Measurements from ENCODE around the gene PSME2. TPM values are rescaled to one million over a fixed set of nuclear protein-coding genes. Genes with fewer than 3 reads are reported as not detected.
A peak's percentile ranks its signal among the peaks of the same experiment; 100 is the strongest.

The PSME2 gene, protein sequence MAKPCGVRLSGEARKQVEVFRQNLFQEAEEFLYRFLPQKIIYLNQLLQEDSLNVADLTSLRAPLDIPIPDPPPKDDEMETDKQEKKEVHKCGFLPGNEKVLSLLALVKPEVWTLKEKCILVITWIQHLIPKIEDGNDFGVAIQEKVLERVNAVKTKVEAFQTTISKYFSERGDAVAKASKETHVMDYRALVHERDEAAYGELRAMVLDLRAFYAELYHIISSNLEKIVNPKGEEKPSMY
- 271 TPM for polyA plus RNA-seq (2012; ENCODE audit: insufficient read depth, insufficient read length)

DNA sequence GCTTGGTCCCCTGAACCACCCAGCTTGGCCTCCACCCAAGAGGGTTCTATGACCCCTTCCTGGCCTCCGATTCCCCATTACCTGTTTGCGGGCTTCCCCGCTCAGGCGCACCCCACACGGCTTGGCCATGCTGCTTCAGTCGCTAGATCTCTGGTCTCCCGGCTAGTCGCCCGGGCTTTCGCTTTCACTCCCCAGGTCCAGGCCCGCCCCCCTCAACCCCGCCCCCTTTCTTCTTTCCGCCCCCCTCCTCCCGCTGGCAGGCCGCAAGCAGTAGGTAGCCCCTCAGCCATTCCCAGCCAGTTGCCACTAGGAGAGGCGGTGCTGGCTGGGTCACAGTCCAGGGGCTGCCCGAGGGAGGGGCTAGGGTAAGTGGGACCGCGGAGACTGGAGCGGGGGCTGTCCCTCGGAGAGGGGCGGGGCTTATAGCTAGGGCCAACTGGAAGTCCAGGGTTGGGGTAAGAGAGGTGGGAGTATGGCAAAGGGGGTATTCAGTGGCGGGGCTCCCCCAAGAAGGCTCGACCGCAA is at the start of gene PSME2:
PSME2 (minus strand) TSS at position 158 of the 525 bp plus-strand sequence; CDS start at position 129, 29 bp downstream.
- H3K4me3 ChIP-seq (ENCODE audit: low read length), result peak within 1 kb of the TSS; percentile 97
- DNase-seq (ENCODE audit: low read depth, low spot score), result peak; percentile 87

DNA sequence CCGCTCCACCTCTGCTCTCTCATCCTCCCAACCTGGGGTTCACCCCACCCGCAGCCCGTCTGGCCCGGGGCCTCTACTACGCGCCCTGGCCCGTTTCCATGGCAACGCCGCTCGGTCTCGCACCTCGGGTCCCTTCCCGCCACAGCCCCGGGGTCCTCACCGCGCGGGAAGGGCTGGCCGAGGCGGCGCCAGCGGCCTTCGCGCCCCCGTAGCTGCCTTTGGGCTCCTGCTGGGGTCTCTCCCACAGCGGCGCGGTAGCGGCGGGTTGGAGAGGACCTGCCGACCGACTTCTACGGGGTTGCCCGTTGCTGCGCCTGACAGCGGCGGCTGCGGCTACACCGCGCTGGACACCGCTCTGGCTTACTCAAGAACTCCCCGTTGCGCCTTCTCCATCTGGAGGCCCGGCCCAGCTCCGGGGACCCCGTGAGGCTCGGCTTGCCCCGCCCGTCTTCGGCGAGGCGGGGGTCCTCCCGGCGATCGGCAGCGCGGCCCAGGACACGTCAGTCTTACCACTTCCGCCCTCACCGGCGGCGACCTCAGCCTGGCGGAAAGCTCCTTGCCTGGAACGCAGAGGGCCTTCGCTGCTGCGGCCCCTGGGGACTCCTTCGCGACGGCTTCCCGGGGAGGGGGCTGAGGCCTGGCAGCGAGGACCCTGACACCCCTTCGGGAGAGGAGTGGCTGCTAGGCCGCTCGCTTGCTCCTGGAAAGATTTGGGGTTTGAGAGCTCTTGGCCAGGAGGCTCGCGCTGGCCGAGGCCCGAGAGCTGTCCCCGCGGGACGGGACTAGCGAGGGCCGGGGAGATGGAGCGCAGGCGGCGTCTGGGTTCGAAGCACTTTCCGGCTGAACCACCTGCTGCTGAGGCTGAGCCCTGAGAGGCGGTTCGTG is 49.0 kb upstream of the PSME2 start, which contains the start of gene TM9SF1:
TM9SF1 (minus strand) TSS at position 256 of the 885 bp plus-strand sequence. CDS start 422 bp downstream, outside the sequence.
- peak within 1 kb of the TSS; percentile 85 for H3K4me3 ChIP-seq (ENCODE audit: low read length)
- DNase-seq (ENCODE audit: low read depth, low spot score), result peak; percentile 81

DNA sequence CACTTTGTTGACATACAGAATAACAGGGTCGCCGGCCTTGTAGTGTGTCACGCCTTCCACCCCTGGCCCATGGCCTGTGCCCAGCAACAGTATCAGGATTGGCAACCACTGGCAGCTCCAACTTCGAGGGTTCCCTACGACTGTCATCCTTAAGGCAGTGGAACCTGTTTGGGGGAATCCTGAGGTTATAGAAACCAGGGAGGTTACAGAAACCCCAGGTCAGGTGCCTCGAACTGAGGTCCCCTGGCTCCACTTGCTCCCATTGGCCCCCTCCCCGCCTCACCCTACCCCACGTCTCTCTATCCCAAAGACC is 48.4 kb upstream of the PSME2 start:
- H3K4me3 ChIP-seq (ENCODE audit: low read length), result peak overlapping the region; percentile 85
- no peak for DNase-seq (ENCODE audit: low read depth, low spot score)

DNA sequence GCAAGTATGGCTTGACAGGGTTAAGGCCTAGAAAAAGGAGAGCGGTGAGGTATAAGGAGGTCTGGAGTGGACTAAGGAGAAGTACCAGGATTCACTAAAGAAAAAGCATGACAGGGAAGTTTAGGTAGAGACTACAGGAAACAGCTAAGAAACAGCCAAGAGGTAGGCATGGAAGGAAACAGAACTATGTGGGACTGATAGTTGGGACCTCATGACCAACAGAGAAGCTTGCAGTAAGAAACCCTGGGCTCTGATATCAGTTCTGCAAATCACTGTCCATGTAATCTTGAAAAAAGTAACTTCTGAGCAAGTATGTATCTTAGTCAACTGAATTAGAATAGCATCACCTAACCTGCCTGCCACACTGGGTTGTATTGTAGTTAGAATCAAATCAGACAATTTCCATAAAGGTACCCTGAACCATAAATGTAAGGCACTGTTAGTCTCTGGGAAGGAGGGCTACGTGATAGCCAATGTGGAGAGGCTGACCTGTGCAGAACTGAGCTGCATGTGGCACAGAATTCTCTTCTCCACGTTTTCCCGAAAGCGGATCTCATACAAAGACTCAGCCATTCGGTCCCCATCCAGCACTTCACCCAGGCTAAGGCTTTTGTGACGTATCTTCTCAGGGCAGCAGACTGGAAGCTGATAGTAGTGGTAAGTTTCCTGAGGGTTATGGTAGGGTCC is 47.9 kb upstream of the PSME2 start:
- H3K4me3 ChIP-seq (ENCODE audit: low read length), result peak overlapping the region; percentile 85
- DNase-seq (ENCODE audit: low read depth, low spot score), result no peak

DNA sequence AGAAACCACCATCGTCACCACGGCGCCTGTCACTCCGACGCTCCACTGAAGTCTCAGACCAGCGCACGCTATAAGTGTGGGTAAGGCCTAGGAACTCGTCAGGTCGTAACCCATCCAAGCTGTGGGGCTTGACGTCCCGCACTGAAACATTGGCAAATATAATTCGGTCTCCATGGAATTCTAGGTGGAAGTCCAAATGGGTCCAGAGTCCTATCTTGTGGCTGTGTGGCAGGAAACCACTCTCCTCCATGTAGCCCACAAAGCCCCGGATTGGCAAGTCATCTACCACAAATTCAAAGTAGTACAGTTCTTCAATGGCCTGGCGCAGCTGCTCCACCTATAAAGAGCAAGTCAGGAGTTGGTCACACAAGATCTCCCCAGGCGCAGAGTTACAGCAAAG is 46.5 kb upstream of the PSME2 start:
- H3K4me3 ChIP-seq (ENCODE audit: low read length), result no peak overlapping the region
- DNase-seq (ENCODE audit: low read depth, low spot score), result no peak

DNA sequence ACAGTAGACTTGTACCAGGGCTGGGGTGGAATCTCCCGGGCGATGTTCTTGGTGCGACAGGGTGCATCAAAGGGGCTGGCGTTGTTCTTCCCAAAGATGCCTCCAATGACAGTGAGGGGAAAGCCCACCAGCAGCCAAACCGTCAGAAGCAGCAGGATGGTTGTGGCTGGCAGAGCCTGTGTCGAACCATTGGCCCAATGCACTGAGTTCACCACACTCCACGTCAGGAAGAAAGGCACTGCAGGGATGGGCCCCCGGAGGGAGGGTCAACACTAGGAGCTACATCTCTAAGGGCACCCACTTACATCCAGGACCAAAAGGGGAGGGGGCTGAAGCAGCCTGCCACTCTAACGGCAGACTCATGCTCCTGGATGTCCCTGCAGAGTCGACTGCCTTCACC is 44.0 kb upstream of the PSME2 start:
- no peak overlapping the region for H3K4me3 ChIP-seq (ENCODE audit: low read length)
- no peak for DNase-seq (ENCODE audit: low read depth, low spot score)

DNA sequence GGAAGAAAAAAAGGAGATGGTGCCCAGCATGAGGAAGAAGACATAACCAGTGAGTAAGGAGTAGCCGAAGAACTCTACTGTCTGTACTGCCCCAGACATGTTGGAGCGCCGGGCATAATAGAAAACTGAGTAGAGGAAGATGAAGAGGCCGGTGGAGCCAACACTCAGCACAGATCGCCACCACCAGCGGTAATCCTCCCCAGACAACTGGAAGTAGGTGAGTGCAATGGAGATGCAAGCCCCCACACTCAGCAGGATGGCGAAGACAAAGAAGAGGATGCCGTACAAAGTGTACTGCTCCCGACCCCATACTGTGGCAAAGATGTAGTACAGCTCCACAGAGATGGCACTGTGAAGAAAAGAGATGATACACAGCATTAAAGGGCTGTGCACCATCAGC is 43.0 kb upstream of the PSME2 start:
- H3K4me3 ChIP-seq (ENCODE audit: low read length), result peak overlapping the region; percentile 85; the same call in 1 of the 2 replicates
- no peak for DNase-seq (ENCODE audit: low read depth, low spot score)

DNA sequence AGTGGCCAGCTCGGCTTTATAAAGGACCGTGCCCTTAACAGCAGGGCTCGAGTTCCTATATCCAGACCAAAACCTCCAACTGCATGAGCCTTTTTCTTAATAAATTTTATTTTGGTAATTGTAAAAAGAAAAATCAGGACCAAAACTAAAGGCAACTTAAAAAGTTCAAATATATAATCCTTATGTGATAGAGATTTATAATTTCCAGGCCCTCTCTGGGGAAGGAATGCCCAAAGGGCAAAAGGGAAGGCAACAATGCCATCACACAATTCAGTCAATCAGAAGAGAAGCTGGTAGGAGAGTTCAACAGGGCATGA is 42.6 kb upstream of the PSME2 start:
- no peak for DNase-seq (ENCODE audit: low read depth, low spot score)
- H3K4me3 ChIP-seq (ENCODE audit: low read length), result peak overlapping the region; percentile 85

DNA sequence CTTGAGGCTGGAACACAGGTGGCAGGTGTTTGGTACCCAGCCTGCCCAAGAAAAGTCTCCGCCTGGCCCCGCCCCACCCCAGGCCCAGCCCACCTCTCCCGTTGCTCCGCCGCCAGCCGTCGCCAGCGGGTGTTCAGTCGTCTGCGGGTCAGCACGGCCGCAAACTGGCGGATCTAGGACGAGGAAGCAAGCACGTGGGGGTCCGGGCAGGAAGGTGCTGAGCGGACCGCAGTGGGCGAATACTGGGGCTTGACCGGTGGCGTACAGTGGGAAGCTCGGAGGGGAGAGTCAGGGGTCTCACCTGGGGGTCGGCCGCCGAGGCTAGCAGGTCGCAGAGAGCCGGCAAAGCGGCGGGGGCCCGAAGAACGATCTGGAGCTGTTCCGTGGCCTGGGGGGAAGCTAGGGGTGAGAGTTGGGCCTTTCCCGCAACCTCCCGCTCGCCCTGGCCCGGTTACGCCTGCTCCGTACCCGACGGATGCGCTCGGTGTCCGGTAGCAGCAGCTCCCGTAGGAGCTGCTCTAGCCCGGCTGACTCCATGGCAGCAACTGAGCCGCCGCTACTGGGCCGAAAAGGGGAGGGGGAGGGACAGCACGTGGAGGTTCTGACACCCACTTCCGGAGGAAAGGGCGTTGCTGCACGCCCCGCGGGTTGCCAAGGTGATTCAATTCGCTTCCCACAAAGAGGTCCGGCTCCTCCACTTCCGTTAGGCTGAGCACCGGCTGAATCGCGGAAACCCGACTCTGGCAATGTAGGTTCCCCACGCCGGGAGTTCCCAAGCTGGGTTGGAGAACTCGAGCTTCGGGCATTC is 42.0 kb upstream of the PSME2 start, which contains the start of gene IPO4:
IPO4 (minus strand) TSS at position 566 of the 808 bp plus-strand sequence; CDS start at position 537, 29 bp downstream.
- peak; percentile 98 for DNase-seq (ENCODE audit: low read depth, low spot score)
- peak within 1 kb of the TSS; percentile 85 for H3K4me3 ChIP-seq (ENCODE audit: low read length)

DNA sequence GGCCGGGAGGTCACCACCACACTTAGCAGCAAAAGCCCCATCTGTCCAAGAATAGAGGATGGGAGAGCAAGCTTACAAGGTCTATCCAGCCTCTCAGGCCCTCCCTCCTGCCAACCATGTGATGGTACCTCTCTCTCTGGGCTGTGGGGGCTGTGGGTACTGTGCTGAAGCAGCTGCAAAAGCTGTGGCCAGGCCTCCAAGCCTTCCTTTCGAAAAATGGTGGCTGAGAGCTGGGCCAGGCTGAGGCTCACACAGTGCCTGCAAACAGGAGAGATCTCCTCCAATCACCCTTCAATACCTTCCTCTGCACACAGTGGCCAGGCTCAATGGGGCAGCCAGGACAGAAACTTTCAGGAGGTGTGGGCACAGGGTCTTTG is 41.1 kb upstream of the PSME2 start:
- peak overlapping the region; percentile 85 for H3K4me3 ChIP-seq (ENCODE audit: low read length)
- DNase-seq (ENCODE audit: low read depth, low spot score), result no peak

DNA sequence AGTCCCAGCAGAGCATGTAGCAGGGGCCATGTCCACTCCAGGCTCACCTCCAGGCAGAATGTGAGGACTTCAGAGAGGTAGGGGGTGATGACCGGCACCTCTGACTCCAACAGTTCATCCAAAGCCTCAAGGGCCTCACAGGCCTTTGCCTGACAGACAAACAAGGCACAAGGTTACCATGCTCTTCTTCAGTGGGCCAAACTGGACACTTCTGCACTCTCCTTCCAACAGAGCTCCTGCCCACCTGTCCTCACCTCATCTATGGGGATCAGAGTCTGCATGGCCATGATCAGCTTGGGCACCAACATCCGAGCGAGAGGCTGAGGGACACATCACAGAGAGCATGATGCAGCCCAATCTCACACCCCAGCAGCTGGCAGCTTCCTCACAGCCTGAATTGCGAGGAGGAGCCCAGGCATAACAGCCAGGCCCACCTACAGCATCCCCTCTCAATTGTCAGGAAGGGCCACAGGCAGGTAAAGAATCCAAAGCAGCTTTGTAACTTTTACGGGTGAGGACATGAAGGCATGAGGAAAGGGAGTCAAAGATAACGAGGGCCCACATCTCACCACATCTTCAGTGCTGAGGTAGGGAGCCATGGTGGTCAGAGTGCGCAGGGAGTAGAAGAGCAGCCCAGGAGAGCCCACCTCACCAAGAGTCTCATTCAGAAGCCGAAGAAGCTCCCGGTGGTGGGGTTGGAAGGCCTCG is 40.6 kb upstream of the PSME2 start:
- DNase-seq (ENCODE audit: low read depth, low spot score), result no peak
- H3K4me3 ChIP-seq (ENCODE audit: low read length), result no peak overlapping the region

DNA sequence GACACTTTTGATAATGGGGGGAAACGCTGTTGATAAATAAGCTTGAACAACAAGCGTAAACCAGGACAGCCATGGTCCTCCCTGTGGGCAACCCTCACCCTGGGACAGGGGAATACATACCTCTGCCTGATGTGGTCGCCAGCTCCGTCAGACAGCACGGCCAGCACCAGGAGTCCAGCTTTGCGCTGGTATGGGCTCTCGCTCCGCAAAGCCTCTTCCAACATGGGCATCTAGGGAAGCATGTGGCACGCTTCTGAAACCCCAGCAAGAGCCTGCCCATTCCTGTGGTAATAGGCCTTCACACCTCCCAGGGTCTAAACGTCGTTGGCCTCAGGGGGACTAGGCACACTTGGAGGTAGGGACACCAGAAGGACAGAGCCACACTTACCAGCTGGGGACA is 39.3 kb upstream of the PSME2 start:
- no peak overlapping the region for H3K4me3 ChIP-seq (ENCODE audit: low read length)
- DNase-seq (ENCODE audit: low read depth, low spot score), result no peak

DNA sequence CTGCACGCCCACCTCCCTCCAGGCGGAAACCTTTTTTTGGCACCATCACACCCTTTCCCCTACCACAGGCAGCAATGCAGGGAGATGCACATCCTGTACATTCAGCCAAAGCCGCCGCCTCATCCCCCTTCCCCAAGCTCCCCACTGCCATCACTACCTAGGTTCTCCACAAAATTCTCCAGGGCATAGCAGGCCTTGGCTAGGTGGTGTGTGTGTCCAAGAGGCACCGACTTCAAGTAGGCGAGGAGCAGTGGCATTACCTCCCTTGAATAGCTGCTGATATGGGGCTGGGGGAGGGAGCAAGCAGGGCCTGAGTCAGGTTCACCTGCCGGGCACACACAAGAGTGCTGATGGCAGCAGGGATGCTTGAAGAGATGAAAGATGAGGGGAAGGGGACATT is 38.6 kb upstream of the PSME2 start:
- DNase-seq (ENCODE audit: low read depth, low spot score), result no peak
- no peak overlapping the region for H3K4me3 ChIP-seq (ENCODE audit: low read length)

DNA sequence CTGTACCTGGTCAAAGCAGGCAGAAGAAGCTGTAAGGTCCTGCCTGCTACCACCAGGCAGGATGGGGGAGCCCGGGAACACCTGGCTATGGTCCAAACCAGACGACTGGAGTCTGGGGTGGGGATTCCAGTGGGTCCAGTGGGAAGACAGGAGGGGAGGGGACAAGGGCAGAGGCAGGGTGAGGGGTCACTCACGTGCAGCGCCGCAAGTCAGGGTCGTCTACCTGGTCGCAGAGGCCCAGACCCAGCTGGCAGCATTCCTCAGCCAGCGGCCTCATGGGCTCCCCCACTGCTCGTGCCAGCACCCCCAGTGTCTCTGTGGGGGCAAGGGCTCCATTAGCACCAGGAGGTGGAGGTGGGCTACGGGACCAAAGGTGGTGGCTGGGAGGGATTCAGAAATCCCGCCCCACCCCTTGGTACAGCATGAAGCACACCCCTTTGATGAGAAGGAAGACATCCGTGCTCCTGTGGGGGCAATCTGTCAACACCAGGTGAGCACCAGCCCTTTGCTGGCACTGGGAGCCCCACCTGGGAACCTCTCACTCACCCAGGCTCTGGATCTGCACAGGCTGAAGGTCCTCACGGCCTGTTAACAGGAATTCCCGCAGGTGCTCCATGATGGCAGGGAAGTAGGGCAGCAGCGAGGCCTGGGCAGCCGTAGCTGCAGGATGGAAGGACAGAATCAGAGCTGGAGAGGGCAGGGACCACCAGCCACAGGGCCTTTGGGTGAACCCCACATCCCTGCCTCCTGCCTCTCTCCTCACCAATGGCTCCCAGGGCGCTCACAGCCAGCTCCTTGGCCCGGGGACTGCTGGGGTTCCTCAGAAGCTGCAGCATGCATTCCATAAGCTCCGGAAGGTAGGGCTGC is 37.9 kb upstream of the PSME2 start:
- DNase-seq (ENCODE audit: low read depth, low spot score), result no peak
- H3K4me3 ChIP-seq (ENCODE audit: low read length), result no peak overlapping the region

DNA sequence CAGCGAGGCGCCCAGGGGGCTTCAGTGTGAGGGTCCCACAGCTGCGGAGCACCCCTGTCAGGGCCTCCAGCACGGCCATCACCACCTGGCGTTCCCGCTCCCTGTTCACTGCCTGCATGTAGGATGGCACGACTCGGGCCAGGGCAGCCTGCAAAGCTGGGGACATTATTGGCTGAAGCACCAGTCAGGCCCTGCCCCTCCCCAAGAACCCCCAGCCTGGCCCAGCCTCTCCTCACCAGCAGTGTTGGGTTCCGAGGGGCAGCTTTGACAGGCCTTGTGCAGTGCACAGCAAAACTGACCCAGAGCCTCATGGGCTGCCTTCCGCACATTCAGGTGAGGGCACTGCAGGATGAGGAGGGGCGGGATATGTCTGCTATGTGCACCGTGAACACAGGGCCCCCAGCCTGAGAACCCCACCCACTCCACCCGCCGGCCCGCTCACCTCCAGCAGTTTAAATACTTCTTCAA is 36.6 kb upstream of the PSME2 start:
- H3K4me3 ChIP-seq (ENCODE audit: low read length), result no peak overlapping the region
- DNase-seq (ENCODE audit: low read depth, low spot score), result no peak

DNA sequence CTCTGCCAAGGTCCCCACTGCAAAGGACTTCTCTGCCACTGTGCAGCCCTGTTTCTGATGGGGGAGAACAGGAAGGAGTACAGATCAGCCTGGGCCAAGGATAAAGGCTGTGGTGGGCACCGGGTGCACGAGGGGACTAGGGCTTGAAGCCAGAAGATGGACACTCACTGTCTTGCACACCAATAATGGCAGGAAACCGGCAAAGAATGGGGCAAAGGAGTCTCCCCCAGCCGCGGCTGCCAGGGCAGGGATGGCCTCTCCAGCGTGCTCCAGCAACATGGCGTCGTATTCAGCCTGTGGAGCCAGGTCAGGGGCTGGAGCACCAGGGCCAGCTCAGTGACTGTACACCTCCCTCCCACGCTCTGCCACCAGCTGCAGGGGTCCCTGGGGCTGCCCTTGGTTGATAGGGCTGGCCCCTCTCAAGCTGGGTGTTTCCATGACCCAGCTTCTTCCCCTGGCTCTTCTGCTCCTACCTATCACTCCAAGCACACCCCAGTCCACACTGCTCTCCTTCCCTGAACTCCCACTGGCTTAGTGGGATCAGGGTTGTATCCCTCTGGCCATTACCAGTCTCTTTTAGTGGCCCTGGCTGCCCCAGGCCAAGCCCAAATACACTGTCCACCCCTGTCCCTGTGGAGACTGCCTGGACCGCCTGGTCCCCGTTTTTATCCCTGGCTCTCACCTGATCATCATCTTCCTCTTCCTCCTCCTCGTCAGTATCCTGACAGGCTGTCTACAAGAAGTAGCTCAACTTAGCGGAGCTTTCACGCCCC is 35.9 kb upstream of the PSME2 start:
- DNase-seq (ENCODE audit: low read depth, low spot score), result no peak
- H3K4me3 ChIP-seq (ENCODE audit: low read length), result no peak overlapping the region

Measured in Jurkat, Clone E6-1 (cell line).